HG02943 (cell line): ENCODE measurements around the gene TMPRSS12.
"Not testable (repeated sequence)": the region's sequence is repeated elsewhere in the genome, so short reads cannot be mapped to it uniquely, and the experiment has no call there.

Source experiments
- ATAC-seq: cut with Tn5 transposase; IDR thresholded peaks from one replicate; pipeline ENCODE4 v1.9.1; 2021; ENCODE audit warnings: mild to moderate bottlenecking, low read depth, moderate library complexity; ENCODE audit not compliant: unreplicated experiment

The TMPRSS12 gene, protein sequence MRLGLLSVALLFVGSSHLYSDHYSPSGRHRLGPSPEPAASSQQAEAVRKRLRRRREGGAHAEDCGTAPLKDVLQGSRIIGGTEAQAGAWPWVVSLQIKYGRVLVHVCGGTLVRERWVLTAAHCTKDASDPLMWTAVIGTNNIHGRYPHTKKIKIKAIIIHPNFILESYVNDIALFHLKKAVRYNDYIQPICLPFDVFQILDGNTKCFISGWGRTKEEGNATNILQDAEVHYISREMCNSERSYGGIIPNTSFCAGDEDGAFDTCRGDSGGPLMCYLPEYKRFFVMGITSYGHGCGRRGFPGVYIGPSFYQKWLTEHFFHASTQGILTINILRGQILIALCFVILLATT

DNA sequence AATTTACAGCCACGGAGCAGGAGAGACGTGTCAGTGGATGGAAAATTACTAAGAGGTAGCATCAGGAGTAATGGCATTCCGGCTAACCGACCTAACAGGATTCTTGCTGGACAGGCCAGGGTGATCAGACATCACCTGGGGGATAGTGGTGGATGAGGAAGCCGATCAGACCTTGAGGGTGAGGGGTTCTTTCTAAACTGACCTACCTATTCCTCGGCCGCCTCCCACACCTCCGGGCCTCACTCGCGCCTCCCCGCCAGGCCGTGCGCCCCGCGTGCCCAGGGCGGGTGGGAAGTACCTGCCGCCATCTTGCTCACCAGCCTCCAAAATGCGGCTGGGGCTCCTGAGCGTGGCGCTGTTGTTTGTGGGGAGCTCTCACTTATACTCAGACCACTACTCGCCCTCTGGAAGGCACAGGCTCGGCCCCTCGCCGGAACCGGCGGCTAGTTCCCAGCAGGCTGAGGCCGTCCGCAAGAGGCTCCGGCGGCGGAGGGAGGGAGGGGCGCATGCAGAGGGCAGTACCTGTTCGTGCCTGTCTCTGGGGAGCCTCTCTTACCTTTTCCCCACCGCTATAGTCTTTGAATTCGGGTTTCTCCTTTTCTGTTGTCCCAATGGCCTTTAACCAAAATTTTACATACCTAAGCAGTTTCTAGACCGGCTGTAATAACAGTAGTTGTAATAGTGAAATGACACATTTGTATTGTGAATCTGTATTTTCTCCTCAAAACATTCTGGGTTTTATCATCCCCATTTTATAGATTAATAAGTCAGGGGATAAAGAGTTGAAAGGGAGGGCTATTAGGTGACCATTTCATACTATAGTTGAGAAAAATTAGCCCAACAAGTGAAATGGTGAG is at the start of gene TMPRSS12:
TSS of gene TMPRSS12 (plus strand) at position 290 of the 857 bp plus-strand sequence. CDS start at position 329, 39 bp downstream.
- no peak for ATAC-seq

DNA sequence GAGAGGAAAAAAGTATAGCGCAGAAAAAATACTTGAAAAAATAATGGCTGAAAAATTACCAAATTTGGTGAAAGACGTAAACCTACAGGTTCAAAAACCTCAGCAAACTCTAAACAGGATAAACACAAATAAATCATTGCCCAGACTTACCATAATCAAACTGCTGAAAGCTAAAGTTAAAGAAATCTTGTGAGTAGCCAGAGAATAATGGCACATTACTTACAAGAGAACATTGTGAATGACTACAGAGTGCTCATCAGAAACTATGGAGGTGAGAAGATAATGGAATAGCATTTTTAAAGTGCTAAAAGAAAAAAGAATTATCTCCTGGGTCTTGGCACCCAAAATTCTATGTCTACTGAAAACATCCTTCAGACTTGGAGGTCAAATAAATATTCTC is 42.8 kb upstream of the TMPRSS12 start:
- ATAC-seq = no peak

DNA sequence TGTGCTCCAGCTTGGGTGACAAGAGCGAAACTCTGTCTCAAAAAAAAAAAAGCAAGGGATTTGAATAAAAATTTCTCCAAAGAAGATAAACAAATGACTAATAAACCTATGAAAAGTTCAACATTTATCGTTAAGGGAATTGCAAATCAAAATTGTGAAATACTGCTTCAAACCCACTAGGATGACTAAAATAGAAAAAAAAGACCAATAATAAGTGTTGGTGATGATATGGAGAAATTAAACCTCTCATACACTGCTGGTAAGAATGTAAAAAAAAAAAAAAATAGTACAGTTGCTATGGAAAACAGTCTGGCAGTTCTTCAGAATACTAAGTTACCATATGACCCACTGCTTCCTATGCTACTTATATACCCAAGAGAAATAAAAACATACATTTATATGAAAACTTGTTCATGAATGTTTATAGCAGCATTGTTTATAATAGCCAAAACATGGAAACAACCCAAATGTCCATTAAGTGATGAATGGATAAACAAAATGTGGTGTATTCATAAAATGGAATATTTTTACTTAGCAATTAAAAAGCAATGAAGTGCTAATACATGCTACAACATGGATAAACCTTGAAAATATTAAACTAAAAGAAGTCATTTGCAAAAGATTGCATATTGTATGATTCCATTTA is 39.4 kb upstream of the TMPRSS12 start:
- no peak for ATAC-seq

DNA sequence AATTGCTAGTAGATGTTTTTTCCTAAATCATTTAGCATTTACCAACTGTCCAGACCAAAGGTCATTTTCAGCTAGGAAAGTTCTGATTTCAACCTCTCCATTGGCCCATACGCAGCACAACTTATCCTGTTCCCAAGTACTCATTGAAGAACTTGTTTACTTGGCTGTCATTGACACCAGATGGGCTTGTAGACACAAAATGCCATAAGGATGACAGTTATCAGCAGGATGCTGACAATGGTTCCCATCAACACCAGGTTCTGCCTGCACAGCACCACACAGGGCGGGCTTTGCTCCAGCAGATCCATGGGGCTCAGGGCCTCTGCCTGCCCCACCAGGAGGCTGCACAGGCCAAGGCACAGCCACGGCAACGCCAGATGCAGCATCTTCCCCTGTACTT is 36.5 kb upstream of the TMPRSS12 start:
- ATAC-seq = no peak

DNA sequence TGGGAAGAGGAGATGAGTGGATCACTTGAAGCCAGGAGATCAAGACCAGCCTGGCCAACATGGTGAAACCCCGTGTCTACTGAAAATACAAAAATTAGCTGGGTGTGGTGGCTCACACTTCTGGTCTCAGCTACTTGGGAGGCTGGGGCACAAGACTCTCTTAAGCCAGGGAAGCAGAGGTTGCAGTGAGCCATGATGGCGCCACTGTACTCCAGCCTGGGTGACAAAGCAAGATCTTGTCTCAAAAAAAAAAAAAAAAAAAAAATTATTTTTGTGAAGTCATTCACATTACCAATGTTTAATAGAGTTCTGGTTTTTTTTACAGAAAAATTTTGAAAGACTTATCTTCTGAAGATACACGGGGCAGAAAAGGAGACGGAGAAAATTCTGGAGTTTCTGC is 33.6 kb upstream of the TMPRSS12 start:
- not testable (repeated sequence) for ATAC-seq

DNA sequence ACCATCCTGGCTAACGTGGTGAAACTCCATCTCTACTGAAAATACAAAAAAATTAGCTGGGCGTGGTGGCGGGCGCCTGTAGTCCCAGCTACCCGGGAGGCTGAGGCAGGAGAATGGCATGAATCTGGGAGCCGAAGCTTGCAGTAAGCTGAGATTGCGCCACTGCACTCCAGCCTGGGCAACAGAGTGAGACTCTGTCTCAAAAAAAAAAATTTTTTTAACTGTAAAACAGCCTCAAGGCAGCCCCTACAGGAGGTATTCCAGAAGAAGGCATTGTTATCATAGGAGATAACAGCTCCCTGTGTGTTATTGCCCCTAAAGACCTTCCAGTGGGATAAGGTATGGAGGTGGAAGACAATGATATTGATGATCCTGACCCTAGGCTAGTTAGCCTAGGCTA is 27.8 kb upstream of the TMPRSS12 start:
- ATAC-seq = not testable (repeated sequence)

DNA sequence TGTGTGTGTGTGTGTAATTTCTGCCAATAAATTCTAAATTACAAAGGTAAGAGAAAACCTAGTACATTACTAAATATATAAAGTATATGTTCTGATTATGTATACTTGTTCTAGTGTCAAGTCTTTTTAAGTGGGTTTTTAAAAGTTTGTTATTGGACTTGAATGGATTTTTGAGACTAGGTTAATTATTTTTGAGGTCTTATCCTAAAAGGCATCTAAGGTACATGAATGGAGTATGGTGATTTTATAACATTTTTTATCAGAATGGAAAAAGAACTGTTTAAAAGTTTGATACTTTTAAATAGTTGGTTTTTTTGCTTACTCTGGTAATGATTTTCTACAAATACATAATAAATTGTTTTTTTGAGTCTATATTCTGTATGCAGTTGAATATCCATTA is 22.5 kb upstream of the TMPRSS12 start:
- ATAC-seq = no peak

DNA sequence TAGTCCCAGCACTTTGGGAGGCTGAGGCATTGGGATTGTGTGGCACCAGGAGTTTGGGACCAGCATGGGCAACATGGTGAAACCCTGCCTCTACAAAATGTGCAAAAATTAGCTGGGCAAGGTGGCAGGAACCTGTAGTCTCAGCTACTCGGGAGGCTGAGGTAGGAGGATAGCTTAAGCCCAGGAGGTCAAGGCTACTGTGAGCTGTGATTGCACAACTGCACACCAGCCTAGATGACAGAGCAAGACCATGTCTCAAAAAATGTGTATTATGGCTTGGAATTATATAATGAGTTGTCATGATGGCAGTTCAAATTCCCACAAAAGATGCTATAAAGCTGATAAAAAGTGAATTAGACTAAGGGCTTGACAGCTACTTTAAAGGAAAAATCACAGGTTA is 20.6 kb upstream of the TMPRSS12 start:
- no peak for ATAC-seq

DNA sequence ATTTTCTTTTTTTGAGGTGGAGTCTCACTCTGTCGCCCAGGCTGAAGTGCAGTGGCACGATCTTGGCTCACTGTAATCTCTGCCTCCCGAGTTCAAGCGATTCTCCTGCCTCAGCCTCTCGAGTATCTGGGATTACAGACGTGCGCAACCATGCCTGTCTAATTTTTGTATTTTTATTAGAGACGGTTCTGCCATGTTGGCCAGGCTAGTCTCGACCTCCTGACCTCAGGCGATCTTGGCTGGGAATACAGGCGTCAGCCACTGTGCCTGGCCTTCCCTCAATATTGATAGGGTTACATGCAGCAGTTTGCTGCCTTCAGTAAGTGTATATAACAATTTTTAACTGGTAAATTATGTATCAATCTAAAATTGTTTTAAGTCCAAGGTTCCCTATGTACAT is 19.0 kb upstream of the TMPRSS12 start:
- not testable (repeated sequence) for ATAC-seq

DNA sequence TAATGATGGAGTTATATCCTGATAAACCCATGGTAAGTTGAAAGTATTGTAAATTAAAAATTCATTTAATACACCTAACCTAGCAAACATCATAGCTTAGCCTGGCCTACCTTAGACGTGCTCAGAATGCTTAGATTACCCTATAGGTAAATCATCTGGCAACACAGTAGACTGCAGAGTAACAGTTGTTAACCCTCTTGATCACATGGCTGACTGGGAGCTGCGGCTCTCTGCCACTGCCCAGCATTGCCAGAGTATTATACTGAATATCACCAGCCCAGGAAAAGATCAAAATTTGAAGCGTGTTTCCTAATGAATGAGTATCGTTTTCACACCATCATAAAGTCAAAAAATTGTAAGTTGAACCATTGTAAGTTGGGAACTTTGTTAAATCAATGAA is 17.8 kb upstream of the TMPRSS12 start:
- ATAC-seq = no peak

DNA sequence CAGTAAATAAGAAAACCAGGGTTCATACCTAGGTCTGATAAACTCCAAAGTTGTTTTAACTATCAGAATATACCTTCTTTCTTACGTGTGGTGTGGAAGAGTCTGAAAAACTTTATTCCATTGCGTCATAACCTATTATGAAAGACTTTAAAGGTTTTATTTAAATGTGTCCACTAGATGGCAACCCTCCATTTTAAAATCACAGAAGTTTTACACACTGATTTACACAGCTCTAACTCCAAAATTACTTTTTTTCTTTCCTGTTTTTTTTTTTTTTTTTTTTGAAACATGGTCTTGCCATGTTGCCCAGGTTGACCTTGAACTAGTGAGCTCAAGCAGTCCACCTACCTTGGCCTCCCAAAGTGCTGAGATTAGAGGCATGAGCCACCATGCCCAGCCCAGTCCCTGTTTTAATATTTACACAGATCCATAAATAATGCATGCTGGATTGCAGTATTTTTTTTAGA is 17.3 kb upstream of the TMPRSS12 start:
- no peak for ATAC-seq

DNA sequence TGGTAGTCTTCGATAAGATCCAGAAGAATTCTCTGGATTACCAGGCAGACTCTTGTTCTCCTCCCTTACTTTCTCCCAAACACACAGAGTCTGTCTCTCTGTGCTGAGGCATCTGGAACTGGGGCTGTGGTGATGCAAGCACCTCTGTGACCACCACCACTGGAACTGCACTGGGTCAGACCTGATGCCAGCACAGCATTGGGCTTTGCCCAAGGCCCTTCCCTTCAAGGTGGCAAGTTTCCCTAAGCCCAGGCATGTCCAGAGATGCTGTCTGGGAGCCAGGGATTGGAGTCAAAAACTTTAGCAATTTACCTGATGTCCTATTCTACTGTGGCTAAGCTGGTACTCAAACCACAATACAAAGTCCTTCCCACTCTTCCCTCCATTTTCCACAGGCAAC is 14.6 kb upstream of the TMPRSS12 start:
- ATAC-seq = no peak

DNA sequence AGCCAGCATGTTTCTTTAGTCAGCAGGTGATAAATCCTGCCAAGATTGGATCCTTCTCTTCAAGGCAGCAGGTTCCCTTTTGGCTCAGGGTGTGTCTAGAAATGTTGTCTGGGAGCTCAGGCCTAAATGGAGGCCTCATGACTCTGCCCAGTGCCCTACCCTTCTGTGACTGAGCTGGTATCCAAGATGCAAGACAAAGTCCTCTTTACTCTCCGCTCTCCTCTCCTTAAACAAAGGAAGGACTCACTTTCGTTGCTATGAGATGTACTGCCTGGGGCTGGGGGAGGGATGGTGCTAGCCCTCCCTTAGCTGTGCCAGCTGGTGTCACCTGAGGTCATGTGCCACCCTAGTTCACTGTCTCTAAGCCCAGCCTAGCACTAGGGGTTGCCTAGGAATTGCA is 13.8 kb upstream of the TMPRSS12 start:
- ATAC-seq = no peak

DNA sequence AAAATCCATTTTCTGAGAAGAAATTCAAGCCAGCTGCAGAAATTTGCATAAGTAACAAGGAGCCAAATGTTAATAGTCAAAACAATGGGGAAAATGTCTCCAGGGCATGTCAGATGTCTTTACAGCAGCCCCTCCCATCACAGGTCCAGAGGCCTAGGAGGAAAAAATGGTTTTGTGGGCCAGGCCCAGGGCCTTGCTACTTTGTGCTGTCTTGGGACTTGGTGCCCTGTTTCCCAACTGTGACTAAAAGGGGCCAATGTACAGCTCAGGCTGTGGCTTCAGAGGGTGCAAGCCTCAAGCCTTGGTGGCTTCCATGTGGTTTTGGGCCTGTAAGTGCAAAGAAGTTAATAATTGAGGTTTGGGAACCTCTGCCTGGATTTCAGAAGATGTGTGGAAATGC is 8.9 kb upstream of the TMPRSS12 start:
- not testable (repeated sequence) for ATAC-seq

DNA sequence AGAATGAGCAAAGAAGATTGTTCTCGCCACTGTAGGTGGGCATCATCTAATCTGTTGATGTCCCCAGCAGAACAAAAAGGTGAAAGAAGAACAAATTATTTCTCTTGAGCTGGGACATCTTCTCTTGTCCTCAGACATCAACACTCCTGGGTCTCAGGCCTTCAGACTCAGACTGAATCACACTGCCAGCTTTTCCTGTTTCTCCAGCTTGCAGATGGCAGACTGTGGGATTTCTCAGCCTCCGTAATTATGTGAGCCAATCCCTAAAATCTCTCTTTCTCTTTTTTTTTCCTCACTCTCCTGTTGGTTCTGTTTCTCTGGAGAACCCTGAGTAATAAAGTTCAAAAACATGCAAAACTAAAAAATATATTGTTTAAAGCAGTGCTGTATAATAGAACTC is 3.7 kb upstream of the TMPRSS12 start:
- no peak for ATAC-seq

DNA sequence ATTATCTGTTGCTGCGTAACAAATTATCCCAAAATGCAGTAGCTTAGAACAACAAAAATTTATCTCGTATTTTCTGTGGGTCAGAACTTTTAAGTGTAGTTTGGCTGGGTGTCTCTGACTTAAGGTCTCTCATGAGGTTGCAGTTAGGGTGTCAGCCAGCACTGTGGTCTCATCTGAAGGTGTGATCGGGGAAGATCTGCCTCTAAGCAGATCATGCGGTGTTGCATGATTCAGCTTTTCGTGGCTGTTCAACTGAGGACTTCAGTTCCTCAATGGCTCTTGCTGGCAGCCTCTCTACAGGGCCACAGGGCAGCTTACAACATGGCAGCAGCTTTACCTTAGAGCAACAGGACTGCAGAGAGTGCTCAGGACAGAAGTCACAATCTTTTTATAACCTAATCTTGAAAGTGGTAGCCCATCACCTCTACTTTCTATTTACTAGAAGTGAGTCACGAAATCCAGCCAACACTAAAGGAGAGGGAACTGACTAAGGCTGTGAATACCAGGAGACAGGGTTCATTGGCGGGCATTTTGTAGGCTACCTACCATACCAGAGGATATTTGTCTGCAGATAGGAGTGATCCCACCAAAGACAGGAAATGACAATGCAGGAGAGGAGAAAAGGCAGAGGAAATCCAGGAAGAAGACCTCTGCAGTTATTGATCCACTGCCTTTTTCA is 1.8 kb upstream of the TMPRSS12 start:
- no peak for ATAC-seq

DNA sequence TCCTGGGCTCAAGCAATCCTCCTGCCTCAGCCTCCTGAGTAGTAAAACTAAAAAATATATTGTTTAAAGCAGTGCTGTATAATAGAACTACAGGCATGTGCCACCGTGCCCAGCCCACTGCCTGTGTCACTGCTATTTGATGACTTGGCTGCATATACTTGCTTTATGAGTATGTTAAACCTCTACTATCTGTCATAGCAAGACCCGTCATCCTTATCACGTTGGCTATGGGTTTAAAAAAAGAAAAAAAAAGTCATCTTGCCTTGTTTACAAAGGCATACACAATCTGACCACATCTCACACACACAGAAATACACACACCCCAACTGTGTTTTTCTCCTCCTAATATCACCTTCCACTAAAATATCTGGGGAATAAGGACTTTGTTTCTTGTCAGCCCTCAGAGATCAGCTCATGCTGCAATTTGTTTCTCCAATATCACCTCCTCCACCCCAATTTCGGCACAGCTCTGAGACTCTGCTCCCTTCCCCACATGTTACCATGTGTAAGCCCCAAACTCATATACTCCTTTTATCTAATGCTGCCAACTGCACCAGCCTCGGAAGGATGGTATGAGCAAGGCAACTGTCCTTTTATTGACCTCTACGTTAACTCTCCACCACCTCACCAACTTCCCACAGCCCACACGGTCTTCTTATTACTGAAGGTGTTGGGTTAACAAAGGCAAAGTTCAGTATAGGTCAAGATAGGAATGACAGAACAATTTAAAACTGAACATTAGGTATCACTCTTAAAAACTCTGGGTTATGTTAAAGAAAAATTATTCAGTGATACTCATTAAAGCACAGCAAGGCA is 802 bp upstream of the TMPRSS12 start:
- no peak for ATAC-seq

DNA sequence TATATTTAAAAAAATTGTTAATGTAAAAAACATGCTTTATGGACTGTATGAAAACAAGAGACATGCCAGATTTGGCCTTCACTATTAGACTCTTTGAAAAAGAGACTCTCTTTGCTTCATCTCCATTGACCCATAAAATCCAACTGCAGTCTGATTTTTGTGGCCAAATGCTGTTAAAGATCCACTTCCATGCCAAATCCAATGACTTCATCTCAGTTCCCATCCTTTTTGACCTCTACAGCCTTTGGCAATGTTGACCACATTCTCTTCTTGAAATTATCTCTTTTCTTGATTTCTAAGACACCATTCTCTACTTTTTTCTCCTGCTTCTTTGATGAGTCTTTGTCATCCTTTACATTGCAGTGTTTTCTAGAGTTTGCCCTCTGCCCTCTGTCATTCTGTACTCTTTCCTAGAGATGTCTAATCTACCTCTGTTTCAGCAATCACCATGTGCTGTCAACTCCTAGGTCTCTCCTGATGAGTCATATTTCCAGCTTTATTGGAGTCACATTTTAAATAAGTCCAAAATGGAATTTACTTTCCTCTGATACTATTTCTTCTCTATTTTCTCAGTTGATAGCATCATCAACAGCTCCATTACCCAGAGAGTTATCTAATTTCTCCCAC is 2.4 kb downstream of the TMPRSS12 start:
- ATAC-seq = no peak

DNA sequence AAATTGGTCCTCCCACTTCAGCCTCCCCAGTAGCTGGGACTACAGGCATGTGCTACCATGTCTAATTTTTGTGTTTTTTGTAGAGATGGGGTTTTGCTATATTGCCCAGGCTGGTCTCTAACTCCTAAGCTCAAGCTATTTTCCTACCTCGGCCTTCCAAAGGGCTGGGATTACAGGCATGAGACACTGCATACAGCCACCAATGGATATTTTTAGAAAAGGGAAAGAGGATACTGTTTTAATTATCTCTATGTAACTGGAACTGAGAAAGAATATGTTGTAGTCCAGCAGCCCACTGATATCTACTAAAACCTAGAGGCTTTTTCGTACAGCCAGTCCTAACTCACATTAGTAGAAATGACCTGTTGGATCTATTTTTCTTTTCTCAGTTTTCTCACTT is 6.2 kb downstream of the TMPRSS12 start:
- no peak for ATAC-seq
